Natural killer cell (primary cell): ENCODE results near the gene TMEM115. TPM values are rescaled to one million over a fixed set of nuclear protein-coding genes. Genes with fewer than 3 reads are reported as not detected.
A peak's percentile ranks its signal among the peaks of the same experiment; 100 is the strongest.

Experiments used
- ATAC-seq, 3 donors: fragments of 150-1000 bp in 2 of 3; fragments of 200-7000 bp in 1 of 3; cut with Tn5 transposase; 1 replicate in 1 of 3; 2 replicates in 2 of 3; pipeline ENCODE4 v1.10.0; 2021; ENCODE audit warnings: mild to moderate bottlenecking in 2 of 3, moderate library complexity in 2 of 3
- DNase-seq, 2 donors: peaks; one replicate each; pipeline versions ENCODE4 v3.0.0 to v3.0.0-alpha.2; 2013 to 2021; ENCODE audit warnings: mixed read lengths in 1 of 2
- H3K27ac ChIP-seq: one replicate; pipeline ENCODE4 v1.5.1; 2013; ENCODE audit warnings: mild to moderate bottlenecking, low read length
- H3K27me3 ChIP-seq: one replicate; pipeline ENCODE4 v1.6.1; 2013; ENCODE audit warnings: low read length; ENCODE audit not compliant: control insufficient read depth, insufficient read depth
- H3K36me3 ChIP-seq: one replicate; pipeline ENCODE4 v1.6.1; 2013; ENCODE audit warnings: low read length; ENCODE audit not compliant: control insufficient read depth, insufficient read depth
- H3K4me1 ChIP-seq: one replicate; pipeline ENCODE4 v1.6.1; 2013; ENCODE audit warnings: low read length; ENCODE audit not compliant: control insufficient read depth, insufficient read depth
- H3K4me3 ChIP-seq: one replicate; pipeline ENCODE4 v1.5.1; 2013; ENCODE audit warnings: low read length
- H3K9me3 ChIP-seq: one replicate; pipeline ENCODE4 v1.6.1; 2013; ENCODE audit warnings: low read length; ENCODE audit not compliant: control insufficient read depth, insufficient read depth
- H3K27ac Mint-ChIP-seq, 2 donors: one replicate each; pipeline ENCODE4 v1.8.0; 2022; ENCODE audit warnings: mild to moderate bottlenecking in 2 of 2, mixed read lengths in 2 of 2, moderate library complexity in 1 of 2
- H3K27me3 Mint-ChIP-seq, 2 donors: one replicate each; pipeline ENCODE4 v1.8.0; 2022; ENCODE audit warnings: low read depth in 2 of 2, mixed read lengths in 2 of 2
- H3K36me3 Mint-ChIP-seq: one replicate; pipeline ENCODE4 v1.8.0; 2022; ENCODE audit warnings: mixed read lengths
- H3K4me1 Mint-ChIP-seq, 2 donors: one replicate each; pipeline ENCODE4 v1.8.0; 2022; ENCODE audit warnings: mixed read lengths in 2 of 2
- H3K4me3 Mint-ChIP-seq: one replicate; pipeline ENCODE4 v1.8.0; 2022; ENCODE audit warnings: mild to moderate bottlenecking, moderate library complexity, mixed read lengths
- H3K9me3 Mint-ChIP-seq, 2 donors: one replicate each; pipeline ENCODE4 v1.8.0; 2022; ENCODE audit warnings: mixed read lengths in 2 of 2
- WGBS: methylation state at CpG from one replicate; pipeline ENCODE4 v1.1.7; 2013; ENCODE audit warnings: missing lambda C conversion rate; ENCODE audit not compliant: insufficient coverage; 5-methylcytosine and 5-hydroxymethylcytosine counted together
- intact Hi-C: fragments of 100-400 bp; cut with micrococcal nuclease; formaldehyde crosslinking; loops from one replicate; pipeline ENCODE4 v1.14.2; 2022
- total RNA-seq, 4 donors: library from RNA; stranded (reverse); fragments of 120-200 nt in 1 of 4; gene quantifications; one replicate each; pipeline versions ENCODE4 v1.2.3 to v1.2.4, GENCODE V29; 2013 to 2022
- TF ChIP-seq, protein P1 (sequence below): fragments of 200-600 bp; IDR thresholded peaks from one replicate; pipeline ENCODE4 v1.8.0; 2022; ENCODE audit warnings: antibody characterized with exemption

The TMEM115 gene
- total RNA-seq, 3 donors from 2014 or later (not counting 1 experiment from before 2014, with no cell fraction given): 15.3 to 24.3 (median 22.7) TPM

- H3K4me3 Mint-ChIP-seq: no peak overlapping the region
- H3K27ac ChIP-seq: no peak overlapping the region
- 84% methylated on average over 24 of the region's 25 CpGs for WGBS
Measured at GRCh38 chr3:50388016-50388719, 28.8 kb upstream of the TMEM115 start.

DNA sequence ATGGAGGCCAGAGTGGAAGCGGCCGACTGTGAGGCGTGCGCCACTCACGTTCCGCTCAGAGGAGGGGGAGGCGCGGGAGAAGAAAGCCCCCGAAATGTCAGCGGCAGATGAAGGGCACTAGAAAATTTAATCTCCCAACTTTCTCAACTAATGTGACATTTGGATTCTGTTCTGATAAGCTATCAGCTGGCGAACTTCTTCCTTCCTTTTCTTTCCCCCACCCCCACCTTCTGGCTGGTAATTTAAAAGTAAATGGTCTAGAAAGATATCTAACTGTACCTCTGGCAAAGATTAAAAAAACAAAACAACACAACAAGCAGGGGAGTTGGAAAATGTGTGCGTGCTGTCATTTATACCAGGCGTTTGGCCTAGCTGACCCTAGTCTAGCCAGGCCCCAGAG, 26.4 kb upstream of the TMEM115 start:
- Mint-ChIP-seq H3K4me3 (no peak overlapping the region), H3K9me3 (no peaks in the 10 kb centered on the region), H3K36me3 (no peaks in the 10 kb centered on the region), H3K4me1 (peaks cover 0 to 13% of the 10 kb centered on the region in 2 donors), H3K27ac (no peak overlapping the region), H3K27me3 (no peaks in the 10 kb centered on the region)
- Histone ChIP-seq H3K27me3 (no peaks in the 10 kb centered on the region), H3K36me3 (no peaks in the 10 kb centered on the region), H3K9me3 (no peaks in the 10 kb centered on the region), H3K4me3 (no peak overlapping the region), H3K4me1 (peaks cover under 1% of the 10 kb centered on the region), H3K27ac (no peak overlapping the region)
- TF ChIP-seq, protein P1, sequence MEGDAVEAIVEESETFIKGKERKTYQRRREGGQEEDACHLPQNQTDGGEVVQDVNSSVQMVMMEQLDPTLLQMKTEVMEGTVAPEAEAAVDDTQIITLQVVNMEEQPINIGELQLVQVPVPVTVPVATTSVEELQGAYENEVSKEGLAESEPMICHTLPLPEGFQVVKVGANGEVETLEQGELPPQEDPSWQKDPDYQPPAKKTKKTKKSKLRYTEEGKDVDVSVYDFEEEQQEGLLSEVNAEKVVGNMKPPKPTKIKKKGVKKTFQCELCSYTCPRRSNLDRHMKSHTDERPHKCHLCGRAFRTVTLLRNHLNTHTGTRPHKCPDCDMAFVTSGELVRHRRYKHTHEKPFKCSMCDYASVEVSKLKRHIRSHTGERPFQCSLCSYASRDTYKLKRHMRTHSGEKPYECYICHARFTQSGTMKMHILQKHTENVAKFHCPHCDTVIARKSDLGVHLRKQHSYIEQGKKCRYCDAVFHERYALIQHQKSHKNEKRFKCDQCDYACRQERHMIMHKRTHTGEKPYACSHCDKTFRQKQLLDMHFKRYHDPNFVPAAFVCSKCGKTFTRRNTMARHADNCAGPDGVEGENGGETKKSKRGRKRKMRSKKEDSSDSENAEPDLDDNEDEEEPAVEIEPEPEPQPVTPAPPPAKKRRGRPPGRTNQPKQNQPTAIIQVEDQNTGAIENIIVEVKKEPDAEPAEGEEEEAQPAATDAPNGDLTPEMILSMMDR: no peak
- ATAC-seq (no peak), DNase-seq (no peak)
- WGBS: 58% methylated on average over 12 of the region's 13 CpGs
- intact Hi-C loops: no loop called here

More at GRCh38 chr3:50388016-50388719, 28.8 kb upstream of the TMEM115 start:
- intact Hi-C loops: no loop called here
- Mint-ChIP-seq H3K4me1 (peaks cover 16 to 27% of the 10 kb centered on the region in 2 donors), H3K27ac (no peak overlapping the region), H3K36me3 (no peaks in the 10 kb centered on the region), H3K9me3 (no peaks in the 10 kb centered on the region), H3K27me3 (no peaks in the 10 kb centered on the region)
- H3K4me1 ChIP-seq: peaks cover 24% of the 10 kb centered on the region
- DNase-seq: peak in 1 of 2 donors; percentile 13
- no peak overlapping the region for H3K4me3 ChIP-seq
- no peak for ATAC-seq
- TF ChIP-seq, protein P1: no peak
- H3K27me3 ChIP-seq: no peaks in the 10 kb centered on the region
- H3K36me3 ChIP-seq: no peaks in the 10 kb centered on the region
- no peaks in the 10 kb centered on the region for H3K9me3 ChIP-seq

- DNase-seq (no peak), ATAC-seq (no peak)
- TF ChIP-seq, protein P1: no peak
- Histone ChIP-seq H3K27ac (no peak overlapping the region), H3K36me3 (no peaks in the 10 kb centered on the region), H3K9me3 (no peaks in the 10 kb centered on the region), H3K4me1 (no peaks in the 10 kb centered on the region), H3K4me3 (no peak overlapping the region), H3K27me3 (no peaks in the 10 kb centered on the region)
- no peaks in the 10 kb centered on the region for H3K27me3 Mint-ChIP-seq
- WGBS: 92% methylated on average over 6 of the region's 6 CpGs
- H3K36me3 Mint-ChIP-seq: no peaks in the 10 kb centered on the region
- intact Hi-C loops: no loop called here
- peaks cover 0 to 13% of the 10 kb centered on the region in 2 donors for H3K4me1 Mint-ChIP-seq
- H3K4me3 Mint-ChIP-seq: no peak overlapping the region
- H3K9me3 Mint-ChIP-seq: no peaks in the 10 kb centered on the region
- no peak overlapping the region for H3K27ac Mint-ChIP-seq
Measured at GRCh38 chr3:50383750-50384149, 24.4 kb upstream of the TMEM115 start.

GRCh38 chr3:50382722-50383121, 23.4 kb upstream of the TMEM115 start:
- Histone ChIP-seq H3K27ac (no peak overlapping the region), H3K27me3 (no peaks in the 10 kb centered on the region), H3K9me3 (no peaks in the 10 kb centered on the region), H3K4me3 (no peak overlapping the region), H3K36me3 (no peaks in the 10 kb centered on the region), H3K4me1 (no peaks in the 10 kb centered on the region)
- Mint-ChIP-seq H3K27me3 (no peaks in the 10 kb centered on the region), H3K4me3 (no peak overlapping the region), H3K27ac (no peak overlapping the region), H3K4me1 (peaks cover 0 to 18% of the 10 kb centered on the region in 2 donors), H3K36me3 (no peaks in the 10 kb centered on the region), H3K9me3 (no peaks in the 10 kb centered on the region)
- ATAC-seq: no peak
- intact Hi-C loops: no loop called here
- no peak for DNase-seq
- TF ChIP-seq, protein P1: no peak
- 97% methylated on average over 12 of the region's 12 CpGs for WGBS
